Dermis microvascular lymphatic vessel endothelial cell (primary cell): ENCODE data around the gene TRIM72. TPM values are rescaled to one million over a fixed set of nuclear protein-coding genes. Genes with fewer than 3 reads are reported as not detected.
A peak's percentile ranks its signal among the peaks of the same experiment; 100 is the strongest.
"Not testable (repeated sequence)": the region's sequence is repeated elsewhere in the genome, so short reads cannot be mapped to it uniquely, and the experiment has no call there.

ENCODE experiments used
- DNase-seq, 2 donors: peaks; one replicate each; pipeline versions ENCODE4 v3.0.0 to v3.0.0-alpha.2; 2010; ENCODE audit warnings: low read depth in 2 of 2
- total RNA-seq: library from RNA; depleted of rRNA; stranded (reverse); fragments of >200 nt; gene quantifications from 2 replicates; pipeline ENCODE4 v1.2.1, GENCODE V29; 2014

TRIM72 gene
- total RNA-seq, 1 donor from 2014 or later, result not detected

- DNase-seq, result no peak
Observed at GRCh38 chr16:31256466-31256865, 42.5 kb downstream of the TRIM72 start.

- no peak for DNase-seq
Observed at GRCh38 chr16:31258366-31258765, 44.4 kb downstream of the TRIM72 start.

- no peak for DNase-seq
Observed at GRCh38 chr16:31260136-31260931, 46.4 kb downstream of the TRIM72 start.

- no peak for DNase-seq
Observed at GRCh38 chr16:31262084-31262483, 48.2 kb downstream of the TRIM72 start.

- DNase-seq, result peak; percentile 39 to 76
Observed at GRCh38 chr16:31265329-31266245, 51.7 kb downstream of the TRIM72 start.

GRCh38 chr16:31267332-31268032 is 53.6 kb downstream of the TRIM72 start:
- DNase-seq, result no peak

GRCh38 chr16:31268033-31268365 is 54.1 kb downstream of the TRIM72 start:
- DNase-seq, result no peak

- no peak for DNase-seq
Observed at GRCh38 chr16:31268891-31269290, 55.0 kb downstream of the TRIM72 start.

- no peak for DNase-seq
Observed at GRCh38 chr16:31269541-31269940, 55.6 kb downstream of the TRIM72 start.

- not testable (repeated sequence) for DNase-seq
Observed at GRCh38 chr16:31269973-31270372, 56.1 kb downstream of the TRIM72 start.

- DNase-seq, result no peak
Observed at GRCh38 chr16:31270795-31271194, 56.9 kb downstream of the TRIM72 start.

GRCh38 chr16:31271621-31272190 is 57.8 kb downstream of the TRIM72 start:
- no peak for DNase-seq

- no peak for DNase-seq
Observed at GRCh38 chr16:31273187-31273586, 59.3 kb downstream of the TRIM72 start.

- DNase-seq, result no peak
Observed at GRCh38 chr16:31273676-31274075, 59.8 kb downstream of the TRIM72 start.

- DNase-seq, result no peak
Observed at GRCh38 chr16:31274831-31275816, 61.2 kb downstream of the TRIM72 start.

- no peak for DNase-seq
Observed at GRCh38 chr16:31276600-31276999, 62.7 kb downstream of the TRIM72 start.

GRCh38 chr16:31277659-31278260 is 63.8 kb downstream of the TRIM72 start:
- DNase-seq, result no peak

GRCh38 chr16:31278853-31279252 is 64.9 kb downstream of the TRIM72 start:
- not testable (repeated sequence) for DNase-seq
